GM18499 (cell line): ENCODE measurements around the gene TMEM87A.
"Not testable (repeated sequence)": the region's sequence is repeated elsewhere in the genome, so short reads cannot be mapped to it uniquely, and the experiment has no call there.

ENCODE experiments used
- ATAC-seq: cut with Tn5 transposase; IDR thresholded peaks from one replicate; pipeline ENCODE4 v1.9.1; 2021; ENCODE audit warnings: moderate number of reproducible peaks; ENCODE audit not compliant: insufficient read depth, unreplicated experiment

The TMEM87A gene

DNA sequence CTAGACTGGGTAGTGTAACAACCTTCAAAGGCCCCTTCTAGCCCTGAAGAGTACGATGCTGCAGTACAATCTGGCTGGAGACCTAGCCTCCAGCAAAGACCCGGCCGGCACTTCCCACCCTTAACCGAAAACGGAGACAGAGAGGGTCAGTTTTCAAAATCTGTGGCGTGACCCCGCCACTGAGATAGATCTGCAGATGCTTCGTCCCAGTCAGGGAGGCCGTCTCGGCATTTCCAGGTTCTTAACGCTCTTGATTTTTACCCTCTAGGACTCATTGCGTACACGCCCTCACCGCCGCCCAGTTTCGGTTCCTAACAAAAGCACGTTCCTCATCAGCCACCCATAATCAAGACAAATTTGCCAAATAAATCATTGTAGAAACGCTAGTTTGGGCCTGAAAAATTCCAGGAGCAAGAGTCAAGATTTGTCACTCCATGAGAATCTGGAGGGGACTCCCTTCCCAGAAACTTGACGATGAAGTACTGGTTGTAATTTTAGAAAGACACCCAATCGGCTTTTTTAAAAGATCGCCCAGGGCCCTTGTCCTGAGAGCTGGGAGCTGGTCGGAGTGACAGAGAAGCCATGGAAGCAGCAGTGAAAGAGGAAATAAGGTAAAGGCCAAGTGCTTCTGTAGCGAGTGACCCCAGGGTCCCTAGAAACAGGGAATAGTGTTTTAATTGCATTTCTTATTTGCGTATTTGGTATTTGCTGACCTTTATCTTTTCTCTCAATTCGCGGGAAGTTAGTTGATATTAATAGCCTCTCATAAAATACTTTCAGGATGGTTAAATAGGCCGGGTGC lies 868 bp upstream of the TMEM87A start:
- ATAC-seq = no peak

DNA sequence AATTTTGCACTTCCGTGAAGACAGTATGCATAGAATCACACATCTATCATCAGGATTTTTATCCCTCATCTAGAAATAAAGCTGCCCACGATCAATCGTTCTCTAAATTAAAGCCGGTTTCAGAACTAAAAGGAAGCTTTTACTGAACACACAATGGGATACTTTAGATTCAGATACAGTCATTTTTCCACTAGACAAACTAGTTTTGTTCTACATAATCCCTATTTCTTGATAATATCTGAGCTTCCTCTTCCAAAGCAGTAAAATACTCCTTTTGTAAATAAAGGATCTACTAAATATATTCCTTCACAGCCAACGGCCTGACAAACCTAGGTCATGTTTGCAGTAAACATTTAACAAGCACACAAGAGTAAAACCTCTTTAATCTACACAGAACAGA lies 2.2 kb downstream of the TMEM87A start:
- no peak for ATAC-seq

DNA sequence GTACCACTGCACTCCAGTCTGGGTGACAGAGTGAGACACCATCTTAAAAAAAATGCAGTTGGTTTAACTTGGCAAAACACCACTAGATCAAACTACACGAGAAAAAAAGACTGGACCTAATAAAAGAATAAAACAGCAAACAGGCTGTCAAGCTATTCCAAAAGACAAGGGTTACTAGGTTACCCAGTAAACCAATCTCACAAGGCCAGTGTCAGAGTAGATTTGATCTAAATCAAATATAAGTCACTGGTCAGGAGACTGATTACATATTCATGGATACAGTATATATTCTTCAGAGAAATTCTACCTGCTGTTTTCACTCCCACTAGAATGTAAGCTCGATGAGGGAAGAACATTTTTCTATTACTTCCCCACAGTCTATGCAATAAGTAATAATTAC lies 2.7 kb downstream of the TMEM87A start:
- no peak for ATAC-seq

- no peak for ATAC-seq
These were observed 5.9 kb downstream of the TMEM87A start for GRCh38 chr15:42267286-42267685.

DNA sequence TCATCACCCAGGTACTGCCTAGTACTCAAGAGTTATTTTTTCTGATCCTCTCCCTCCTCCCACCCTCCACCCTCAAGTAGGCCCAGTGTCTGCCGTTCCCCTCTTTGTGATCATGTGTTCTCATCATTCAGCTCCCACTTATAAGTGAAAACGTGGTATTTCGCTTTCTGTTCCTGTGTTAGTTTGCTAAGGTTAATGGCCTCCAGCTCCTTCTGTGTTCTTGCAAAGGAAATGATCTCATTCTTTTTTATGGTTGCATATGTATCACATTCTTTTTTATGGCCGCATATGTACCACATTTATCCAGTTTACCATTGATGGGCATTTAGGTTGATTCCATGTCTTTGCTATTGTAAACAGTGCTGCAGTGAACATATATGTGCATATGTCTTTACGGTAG lies 8.4 kb downstream of the TMEM87A start:
- ATAC-seq = no peak

DNA sequence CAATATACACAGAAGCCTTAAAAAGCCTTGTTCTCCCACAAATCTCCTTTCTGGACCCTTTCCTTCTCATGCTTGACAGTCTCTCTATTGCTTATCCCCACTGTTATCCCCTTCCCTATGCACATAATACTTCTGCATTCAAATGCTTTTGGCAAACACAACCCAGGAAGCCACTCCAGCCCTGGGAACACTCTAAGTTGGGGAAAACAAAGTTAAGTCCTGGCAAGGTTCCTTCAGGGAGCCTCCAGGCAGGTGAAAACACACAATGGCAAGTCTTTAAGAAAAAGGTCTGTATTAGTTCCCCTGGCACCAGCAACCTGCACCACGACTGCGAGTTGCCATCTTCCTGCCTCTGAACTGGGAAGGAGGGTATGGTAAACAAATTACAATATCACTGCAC lies 19.9 kb downstream of the TMEM87A start:
- no peak for ATAC-seq

- no peak for ATAC-seq
These were observed 32.4 kb downstream of the TMEM87A start for GRCh38 chr15:42240823-42241222.

- no peak for ATAC-seq
These were observed 33.6 kb downstream of the TMEM87A start for GRCh38 chr15:42239528-42240182.

DNA sequence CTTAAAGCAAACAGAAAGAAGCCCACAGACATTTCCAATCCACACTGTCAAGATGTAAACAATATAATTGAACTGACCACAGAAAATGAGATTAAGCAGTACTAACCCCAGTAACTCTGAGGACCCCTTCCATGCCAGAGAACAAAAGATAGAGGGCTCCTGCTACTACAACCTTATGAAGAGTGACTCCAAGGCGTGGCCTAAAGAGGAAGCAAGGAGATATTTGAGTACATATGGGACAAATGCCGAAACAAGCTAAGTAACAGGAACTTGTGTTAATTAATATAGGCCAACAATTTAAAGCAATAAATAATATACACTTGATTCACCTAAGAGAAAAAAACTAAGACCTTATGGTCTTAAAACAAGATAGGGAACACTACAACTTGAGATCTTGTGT lies 40.1 kb downstream of the TMEM87A start:
- no peak for ATAC-seq

GRCh38 chr15:42232606-42233005 lies 40.6 kb downstream of the TMEM87A start:
- no peak for ATAC-seq

GRCh38 chr15:42231088-42231487 lies 42.1 kb downstream of the TMEM87A start:
- ATAC-seq = no peak

- ATAC-seq = not testable (repeated sequence)
These were observed 44.3 kb downstream of the TMEM87A start for GRCh38 chr15:42228981-42229380.

- ATAC-seq = no peak
These were observed 45.2 kb downstream of the TMEM87A start for GRCh38 chr15:42228036-42228435.

DNA sequence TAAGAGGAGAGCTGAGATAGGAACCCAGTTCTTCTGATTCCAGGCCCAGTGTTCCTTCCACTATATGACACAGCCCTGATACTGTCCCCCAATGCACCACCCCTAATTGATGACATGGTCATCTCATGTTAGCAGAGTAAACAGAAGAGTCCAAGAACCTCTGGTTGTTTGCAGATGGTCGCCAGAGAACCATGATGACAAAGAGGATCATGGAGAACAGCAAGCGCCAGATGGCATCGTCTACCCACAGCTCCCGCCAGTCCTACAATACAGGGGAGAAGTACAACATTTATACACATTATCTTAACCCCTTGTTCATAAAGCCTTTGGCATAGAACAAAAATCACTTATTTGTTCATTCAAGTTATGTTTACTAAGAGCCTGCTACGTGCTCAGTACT lies 46.6 kb downstream of the TMEM87A start:
- ATAC-seq = no peak

DNA sequence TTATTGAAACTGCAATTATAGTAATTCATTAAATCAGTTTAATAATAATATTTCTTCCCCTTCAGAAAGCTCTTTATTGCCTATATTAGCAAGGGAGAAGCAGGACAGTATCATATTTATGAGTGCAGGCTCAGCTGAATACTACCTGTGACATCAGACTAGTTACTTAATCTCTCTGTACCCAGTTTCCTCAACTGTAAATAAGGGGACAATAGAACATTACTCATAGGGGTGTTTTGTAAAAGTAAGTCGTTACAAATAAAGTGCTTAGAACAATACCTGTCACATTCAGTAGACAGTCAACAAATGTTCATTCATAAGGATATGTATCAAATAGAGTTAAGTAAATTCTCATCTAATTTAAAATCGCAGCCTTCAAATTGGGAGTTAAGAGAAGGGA lies 53.0 kb downstream of the TMEM87A start:
- ATAC-seq = no peak

GRCh38 chr15:42218953-42219592 lies 54.2 kb downstream of the TMEM87A start:
- no peak for ATAC-seq

- no peak for ATAC-seq
These were observed 55.7 kb downstream of the TMEM87A start for GRCh38 chr15:42217568-42217967.

GRCh38 chr15:42215913-42216829 lies 57.1 kb downstream of the TMEM87A start:
- no peak for ATAC-seq

DNA sequence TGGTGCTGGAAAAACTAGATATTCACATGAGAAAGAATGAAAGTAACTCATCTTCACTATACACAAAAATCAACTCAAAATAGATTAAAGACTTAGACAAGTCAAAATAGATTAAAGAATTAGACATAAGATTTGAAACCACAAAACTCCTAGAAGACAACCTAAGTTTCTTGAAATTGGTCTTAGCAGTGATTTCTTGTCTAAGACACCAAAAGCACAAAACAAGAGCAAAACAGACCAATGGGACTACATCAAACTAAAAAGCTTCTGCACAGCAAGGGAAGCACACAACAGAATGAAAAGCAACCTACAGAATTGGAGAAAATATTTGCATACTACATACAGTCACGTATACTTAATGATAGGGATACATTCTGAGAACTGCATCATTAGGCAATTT lies 58.6 kb downstream of the TMEM87A start:
- ATAC-seq = no peak

DNA sequence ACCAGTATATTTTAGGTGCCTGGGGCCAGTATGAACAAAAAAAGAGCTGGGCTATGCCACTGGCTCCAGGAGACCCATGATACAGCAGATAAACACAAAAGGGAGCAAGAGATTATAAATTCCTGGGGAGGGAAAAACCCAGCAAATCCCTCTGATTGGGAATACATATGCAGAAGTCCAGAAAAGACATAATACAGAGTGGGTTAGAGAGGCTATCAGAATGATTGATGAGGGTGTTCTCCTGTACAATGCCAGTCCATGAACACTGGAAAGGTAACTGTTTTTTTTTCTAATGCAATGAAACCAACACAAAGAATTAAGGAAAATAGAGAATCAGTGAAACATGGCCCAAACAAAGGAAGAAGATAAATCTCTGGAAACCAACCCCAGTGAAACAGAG lies 59.7 kb downstream of the TMEM87A start:
- no peak for ATAC-seq
